ENCODE measurements around the gene PARD3B.

GRCh38 chr2:205596581-205596980, 1051.3 kb downstream of the PARD3B start:
- no peak for TF ChIP-seq CTCF (IDR thresholded peaks at IDR 0.05)
- no peak for TF ChIP-seq POLR2A (IDR thresholded peaks at IDR 0.05)
